Kidney epithelial cell (primary cell): Measurements from ENCODE around the gene FNDC11. TPM values are rescaled to one million over a fixed set of nuclear protein-coding genes. Genes with fewer than 3 reads are reported as not detected.
"Not testable (repeated sequence)": the region's sequence is repeated elsewhere in the genome, so short reads cannot be mapped to it uniquely, and the experiment has no call there.

Experiments used
- DNase-seq: peaks from one replicate; pipeline ENCODE4 v3.0.0-alpha.2; 2010; ENCODE audit warnings: low read depth
- H3K27me3 ChIP-seq: 2 replicates; pipeline ENCODE4 v1.6.0; 2011; ENCODE audit warnings: low read length; ENCODE audit not compliant: control insufficient read depth, insufficient read depth
- H3K36me3 ChIP-seq: 2 replicates; pipeline ENCODE4 v1.5.1; 2011; ENCODE audit warnings: low read length; ENCODE audit not compliant: control insufficient read depth, insufficient read depth
- H3K4me3 ChIP-seq: 2 replicates; pipeline ENCODE4 v1.5.1; 2011; ENCODE audit warnings: low read depth, mild to moderate bottlenecking, control low read depth, low read length
- CTCF ChIP-seq: IDR thresholded peaks from 2 replicates; pipeline ENCODE4 v1.5.1; 2011; ENCODE audit warnings: mild to moderate bottlenecking, moderate library complexity, low read length, control low read depth, inconsistent platforms; ENCODE audit not compliant: insufficient read depth, poor library complexity, severe bottlenecking
- total RNA-seq: library from RNA; depleted of rRNA; stranded (reverse); fragments of >200 nt; gene quantifications from 2 replicates; pipeline ENCODE4 v1.2.3, GENCODE V29; 2015

Gene FNDC11
- total RNA-seq, 1 donor from 2014 or later, result 1.1 TPM

GRCh38 chr20:63595416-63596127, 41.6 kb downstream of the FNDC11 start:
- TF ChIP-seq CTCF, result no peak
- no peak for DNase-seq
- Histone ChIP-seq H3K36me3 (no peaks in the 10 kb centered on the region), H3K4me3 (no peak overlapping the region), H3K27me3 (no peaks in the 10 kb centered on the region)

- H3K36me3 ChIP-seq, result no peaks in the 10 kb centered on the region
- TF ChIP-seq CTCF, result no peak
- no peak for DNase-seq
Measured at GRCh38 chr20:63596423-63596822, 42.5 kb downstream of the FNDC11 start.

GRCh38 chr20:63597651-63598478, 43.9 kb downstream of the FNDC11 start:
- no peaks in the 10 kb centered on the region for H3K36me3 ChIP-seq
- no peaks in the 10 kb centered on the region for H3K27me3 ChIP-seq
- no peak overlapping the region for H3K4me3 ChIP-seq
- TF ChIP-seq CTCF, result no peak
- DNase-seq, result no peak

More at GRCh38 chr20:63596423-63596822, 42.5 kb downstream of the FNDC11 start:
- Histone ChIP-seq H3K27me3 (no peaks in the 10 kb centered on the region), H3K4me3 (no peak overlapping the region)

GRCh38 chr20:63598479-63599395, 44.8 kb downstream of the FNDC11 start:
- Histone ChIP-seq H3K36me3 (no peaks in the 10 kb centered on the region), H3K27me3 (no peaks in the 10 kb centered on the region), H3K4me3 (no peak overlapping the region)
- no peak for TF ChIP-seq CTCF
- no peak for DNase-seq

- no peaks in the 10 kb centered on the region for H3K36me3 ChIP-seq
Measured at GRCh38 chr20:63599396-63600050, 45.6 kb downstream of the FNDC11 start.

GRCh38 chr20:63601679-63602078, 47.7 kb downstream of the FNDC11 start:
- not testable (repeated sequence) for H3K27me3 ChIP-seq, H3K4me3 ChIP-seq, DNase-seq, H3K36me3 ChIP-seq

More at GRCh38 chr20:63599396-63600050, 45.6 kb downstream of the FNDC11 start:
- Histone ChIP-seq H3K27me3 (no peaks in the 10 kb centered on the region), H3K4me3 (no peak overlapping the region)
- DNase-seq, result no peak
- TF ChIP-seq CTCF, result no peak
